Islet precursor cell (in vitro differentiated cells): ENCODE data around the gene PTPRE.

ENCODE experiments used
- DNase-seq: peaks from one replicate; pipeline ENCODE4 v3.0.0-alpha.2; 2018

Gene PTPRE

GRCh38 chr10:127906548-127907377, at the start of gene PTPRE:
Gene PTPRE (plus strand): TSS chr10:127907103. CDS start chr10:128040882, 133,779 bp downstream.
- DNase-seq, result peak; percentile 85

DNA sequence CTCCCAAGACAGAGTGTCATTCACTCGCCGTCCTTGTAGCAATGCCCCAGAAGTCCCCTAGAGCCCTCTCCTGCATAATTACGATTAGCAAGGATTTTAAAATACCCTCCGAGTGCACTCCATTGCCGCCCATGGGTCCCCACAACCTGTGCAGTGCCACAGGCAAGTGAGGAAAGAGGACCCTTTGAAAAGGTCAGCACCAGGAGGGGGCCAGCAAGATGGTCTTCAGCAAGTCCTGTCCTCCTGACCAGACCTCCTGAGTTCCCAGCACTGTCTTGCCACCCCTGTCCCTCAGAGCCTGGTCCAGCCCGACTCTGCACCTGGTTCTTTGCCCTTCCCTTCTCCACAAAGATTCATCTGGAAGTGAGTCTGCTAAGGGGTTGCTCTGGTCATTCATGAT, 46.3 kb upstream of the PTPRE start:
- DNase-seq, result no peak

DNA sequence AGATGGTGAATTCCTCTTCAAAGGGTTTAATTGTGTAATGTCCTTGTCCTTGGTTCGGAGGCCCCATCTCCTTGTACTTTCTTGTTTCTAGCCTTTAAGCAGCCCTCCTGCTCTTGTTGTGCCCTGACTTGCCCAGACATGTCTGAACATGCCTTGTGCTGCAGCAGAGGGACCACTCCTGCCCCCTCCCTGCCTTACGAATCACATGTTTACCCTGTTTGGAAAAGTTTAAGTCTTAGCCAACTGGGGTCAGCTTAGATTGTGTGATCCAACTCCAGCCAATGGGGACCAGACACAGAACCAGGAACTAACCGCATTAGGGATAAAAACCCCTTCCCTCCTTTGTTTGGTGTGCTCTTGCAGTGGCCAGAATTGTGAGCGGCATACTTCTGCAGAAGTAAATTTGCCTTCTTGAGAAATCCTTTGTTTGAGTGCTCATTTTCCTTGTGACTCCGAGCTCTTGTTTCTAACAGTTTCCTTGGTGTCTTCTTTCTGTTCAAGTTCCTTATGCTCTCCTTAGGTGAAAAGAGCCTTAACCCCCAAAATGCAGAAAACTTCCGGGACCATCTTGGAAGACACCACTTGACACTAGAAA, 43.6 kb upstream of the PTPRE start:
- peak; percentile 79 for DNase-seq

DNA sequence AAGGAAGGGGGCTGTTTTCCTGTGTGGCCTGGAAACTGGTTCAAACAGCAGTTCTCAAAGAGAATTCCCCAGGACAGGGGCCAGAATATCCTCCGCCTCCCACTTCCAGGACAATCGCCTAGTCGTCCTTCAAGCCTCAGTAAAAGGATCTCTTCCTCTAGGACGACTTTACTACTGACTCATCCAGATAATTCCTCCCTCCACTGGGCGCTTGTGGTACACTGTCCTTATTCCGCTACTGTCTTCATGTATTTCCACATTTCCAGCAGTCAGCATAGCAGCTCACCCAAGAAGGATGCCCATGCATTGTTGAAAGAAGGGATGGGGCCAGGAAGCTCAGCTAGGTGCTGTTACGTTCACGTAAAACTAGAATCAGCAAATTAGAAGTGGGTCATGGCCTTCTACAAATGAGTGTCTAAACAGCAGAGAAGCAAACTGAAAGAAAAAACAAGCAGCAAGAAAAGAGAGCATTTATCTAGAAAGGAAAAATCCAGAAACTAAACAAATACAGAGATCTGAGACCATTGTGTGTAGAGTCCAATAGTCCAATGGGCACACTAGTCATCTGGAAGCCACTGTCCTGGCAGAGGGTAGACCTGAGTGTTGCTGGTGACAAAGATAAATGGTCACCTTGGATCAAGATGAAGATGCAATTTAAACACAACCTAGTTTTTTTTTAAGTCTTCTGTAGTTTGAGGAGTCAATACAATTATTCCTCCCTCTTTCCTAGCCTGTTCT, 40.5 kb upstream of the PTPRE start:
- no peak for DNase-seq

DNA sequence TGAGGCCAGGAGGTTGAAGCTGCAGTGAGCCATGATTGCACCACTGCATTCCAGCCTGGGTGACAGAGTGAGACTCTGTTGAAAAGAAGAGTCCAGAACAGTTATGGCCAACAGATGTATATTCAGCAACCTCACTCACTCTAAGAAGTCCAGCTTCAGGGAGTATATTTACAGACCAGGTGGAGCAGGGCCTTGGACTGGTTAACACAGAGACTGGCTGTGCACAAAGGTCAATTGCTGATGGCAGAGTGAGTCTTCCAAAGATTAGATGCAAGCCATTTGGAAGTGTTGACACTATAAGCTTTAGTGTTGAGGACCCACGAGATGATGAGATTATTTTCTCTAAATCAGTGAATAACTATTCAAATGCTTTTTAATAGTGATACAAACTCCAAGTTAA, 39.1 kb upstream of the PTPRE start:
- no peak for DNase-seq

DNA sequence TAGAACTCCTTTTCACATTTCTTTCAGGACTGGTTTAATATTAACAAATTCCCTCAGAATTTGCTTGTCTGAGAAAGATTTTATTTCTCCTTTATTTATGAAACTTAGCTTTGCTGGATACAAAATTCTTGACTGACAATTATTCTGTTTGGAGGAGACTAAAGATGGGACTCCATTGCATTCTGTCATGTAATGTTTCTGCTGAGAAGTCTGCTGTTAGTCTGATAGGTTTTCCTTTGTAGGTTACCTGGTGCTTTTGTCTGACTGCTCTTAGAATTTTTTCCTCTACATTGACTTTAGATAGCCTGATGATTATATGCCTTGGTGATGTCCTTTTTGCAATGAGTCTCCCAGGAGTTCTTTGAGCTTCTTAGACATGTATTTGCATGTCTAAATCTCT, 37.6 kb upstream of the PTPRE start:
- DNase-seq, result no peak

DNA sequence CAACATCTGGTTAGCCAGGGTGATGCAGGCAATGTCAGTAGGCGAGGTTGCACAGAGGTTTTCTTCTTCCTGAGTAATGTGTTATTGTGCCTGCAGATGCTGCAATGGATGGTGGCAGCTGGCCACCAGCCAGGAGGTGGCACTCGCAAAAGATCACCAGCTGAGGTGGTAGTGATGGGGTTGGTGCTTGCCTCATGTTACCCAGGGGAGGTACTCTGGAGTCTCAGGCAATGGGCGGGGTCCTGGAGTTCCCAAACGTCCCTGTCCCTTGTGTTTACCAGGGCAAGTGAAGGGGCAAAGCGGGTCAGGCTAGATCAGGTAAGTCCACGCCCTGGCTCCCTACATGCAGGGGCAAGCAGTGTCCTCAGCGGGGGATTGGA, 35.3 kb upstream of the PTPRE start:
- peak; percentile 41 for DNase-seq

- DNase-seq, result peak; percentile 42
Measured at GRCh38 chr10:127872011-127872761, 34.7 kb upstream of the PTPRE start.

DNA sequence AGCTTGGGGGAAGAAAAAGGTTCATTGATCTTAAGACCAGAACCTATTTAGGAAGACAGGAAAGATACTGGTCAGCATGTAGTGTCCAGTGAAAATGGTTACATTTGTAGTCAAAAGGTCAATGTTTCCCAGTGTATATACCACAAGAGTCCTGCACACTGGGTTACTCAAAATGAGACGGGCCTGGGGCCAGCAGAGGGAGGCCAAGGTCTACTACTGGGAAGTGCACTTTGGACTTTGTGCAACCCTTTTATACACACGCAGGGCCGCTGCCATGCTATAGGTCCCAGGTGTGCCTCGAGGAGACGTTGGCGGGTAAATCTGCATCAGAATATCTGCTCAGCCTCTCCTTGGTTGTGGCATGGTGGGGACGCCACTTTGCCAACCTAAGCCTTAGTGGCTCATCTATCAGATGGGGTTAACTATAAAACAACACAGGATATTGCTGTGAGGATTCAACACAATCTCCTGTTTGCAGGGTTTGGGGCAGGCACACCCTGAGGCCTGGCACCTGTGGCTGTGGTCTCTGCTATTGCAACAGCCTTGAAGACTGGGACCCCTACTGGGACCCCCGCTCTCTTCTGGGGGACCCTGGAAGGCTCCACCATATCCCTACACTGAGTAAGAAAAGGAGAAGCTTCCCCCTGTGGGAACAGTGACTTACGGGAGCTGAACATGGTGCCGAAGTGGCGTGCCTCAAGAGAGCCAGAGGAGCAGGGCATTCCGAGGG, 33.9 kb upstream of the PTPRE start:
- DNase-seq, result peak; percentile 59

- DNase-seq, result peak; percentile 41
Measured at GRCh38 chr10:127873901-127874470, 32.9 kb upstream of the PTPRE start.

- peak; percentile 47 for DNase-seq
Measured at GRCh38 chr10:127874671-127875448, 32.0 kb upstream of the PTPRE start.

- DNase-seq, result peak; percentile 45
Measured at GRCh38 chr10:127875449-127875765, 31.5 kb upstream of the PTPRE start.

DNA sequence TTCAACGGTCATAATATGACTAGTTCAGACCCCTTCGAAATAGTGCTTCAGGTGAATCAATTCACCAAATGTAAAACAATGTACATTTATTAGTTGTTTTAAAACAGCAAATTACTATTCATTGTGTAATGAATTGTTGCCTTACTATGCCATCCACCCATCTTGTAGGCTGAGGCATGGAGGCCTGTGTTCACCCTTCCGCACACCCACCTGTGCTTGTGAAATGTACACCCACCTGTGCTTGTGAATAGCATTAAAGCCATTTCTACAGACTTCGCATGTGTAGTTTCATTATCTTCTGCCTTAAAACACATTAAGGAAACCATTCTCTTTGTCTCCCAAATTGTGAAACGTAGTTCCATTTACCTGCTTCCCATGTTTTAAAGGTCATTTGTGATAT, 31.0 kb upstream of the PTPRE start:
- DNase-seq, result peak; percentile 4

DNA sequence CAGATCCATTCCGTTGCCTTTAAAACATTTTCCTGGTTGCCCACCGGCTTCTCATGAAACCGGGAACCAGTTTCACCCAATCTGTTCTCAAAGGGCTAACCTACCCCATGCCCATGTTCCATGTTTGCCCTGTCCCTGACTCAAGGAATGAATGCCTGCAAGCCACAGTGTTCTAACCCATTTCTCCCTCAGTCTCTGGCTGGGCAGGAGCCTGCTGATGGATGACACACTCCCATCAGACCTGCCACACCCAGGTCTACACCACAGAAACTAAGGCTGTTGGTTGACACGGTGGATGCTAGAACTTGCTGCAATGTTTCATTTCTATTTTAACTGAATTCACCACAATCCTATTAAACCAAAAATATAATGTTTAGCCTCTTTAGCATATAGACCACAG, 29.8 kb upstream of the PTPRE start:
- peak; percentile 21 for DNase-seq

DNA sequence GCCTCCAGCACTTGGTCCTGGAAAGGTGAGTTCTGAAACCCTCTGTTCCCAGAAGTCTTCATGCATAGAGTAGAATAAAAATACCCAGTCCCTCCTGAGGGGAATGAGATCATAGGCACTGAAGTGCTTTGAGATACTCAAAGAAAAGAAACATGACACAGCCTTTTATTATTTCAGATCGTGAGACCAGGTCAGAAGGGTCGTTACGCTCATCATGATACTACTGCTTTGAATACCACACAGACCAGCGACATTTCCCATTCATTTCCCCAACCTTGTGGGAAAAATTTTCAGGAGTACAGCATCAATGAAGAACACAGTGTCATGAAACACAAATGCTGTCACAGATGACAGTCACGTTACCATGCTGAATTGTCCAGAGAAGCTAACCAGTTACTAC, 29.2 kb upstream of the PTPRE start:
- DNase-seq, result peak; percentile 5

DNA sequence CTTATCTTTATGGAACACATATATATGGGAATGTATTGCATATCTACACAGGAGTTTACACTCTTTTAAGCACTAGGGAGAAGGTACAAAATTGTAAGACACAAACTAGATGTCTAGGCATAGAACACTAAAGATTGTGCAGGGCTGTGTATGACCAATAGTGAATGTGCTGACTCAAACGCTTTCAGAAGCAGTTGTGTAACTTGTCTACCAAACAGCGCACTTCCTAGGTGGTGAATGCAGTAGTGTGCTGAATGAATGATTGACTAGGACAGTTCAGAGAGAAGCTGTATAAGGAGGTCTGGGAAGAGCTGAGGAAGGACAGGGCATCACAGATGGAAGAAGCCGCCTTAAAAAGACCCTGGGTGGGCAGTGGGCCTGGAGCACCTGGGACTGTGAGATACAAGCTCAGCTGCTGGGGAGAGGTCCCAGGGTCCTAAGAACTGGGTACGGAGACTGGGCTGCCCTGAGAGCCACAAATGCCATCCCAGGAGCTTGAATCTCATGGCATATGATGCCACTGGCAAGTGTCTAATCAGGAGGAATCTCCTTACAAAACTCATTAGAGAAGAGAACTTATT, 28.3 kb upstream of the PTPRE start:
- no peak for DNase-seq

DNA sequence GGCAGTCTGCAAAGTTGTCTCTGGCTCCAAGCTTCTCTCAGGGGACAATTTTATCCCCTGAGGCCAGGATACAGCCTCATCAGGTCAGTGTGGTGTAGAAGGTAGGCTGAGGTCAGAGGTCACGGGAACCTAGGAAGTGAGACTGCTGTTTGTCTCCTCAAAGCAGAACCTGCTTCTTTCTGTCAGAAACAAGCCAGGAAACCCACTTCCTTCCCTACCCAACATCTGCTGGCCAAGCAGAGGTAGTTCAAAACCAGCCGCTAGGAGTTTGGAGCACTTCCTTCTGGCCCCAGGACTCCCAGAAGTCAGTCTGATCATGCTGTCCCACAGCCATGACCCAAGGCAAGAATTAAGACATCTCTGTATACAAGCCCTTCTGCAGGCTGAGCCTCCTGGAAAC, 26.3 kb upstream of the PTPRE start:
- peak; percentile 57 for DNase-seq

GRCh38 chr10:127881262-127881661, 25.6 kb upstream of the PTPRE start:
- no peak for DNase-seq

GRCh38 chr10:127882391-127882790, 24.5 kb upstream of the PTPRE start:
- DNase-seq, result no peak

DNA sequence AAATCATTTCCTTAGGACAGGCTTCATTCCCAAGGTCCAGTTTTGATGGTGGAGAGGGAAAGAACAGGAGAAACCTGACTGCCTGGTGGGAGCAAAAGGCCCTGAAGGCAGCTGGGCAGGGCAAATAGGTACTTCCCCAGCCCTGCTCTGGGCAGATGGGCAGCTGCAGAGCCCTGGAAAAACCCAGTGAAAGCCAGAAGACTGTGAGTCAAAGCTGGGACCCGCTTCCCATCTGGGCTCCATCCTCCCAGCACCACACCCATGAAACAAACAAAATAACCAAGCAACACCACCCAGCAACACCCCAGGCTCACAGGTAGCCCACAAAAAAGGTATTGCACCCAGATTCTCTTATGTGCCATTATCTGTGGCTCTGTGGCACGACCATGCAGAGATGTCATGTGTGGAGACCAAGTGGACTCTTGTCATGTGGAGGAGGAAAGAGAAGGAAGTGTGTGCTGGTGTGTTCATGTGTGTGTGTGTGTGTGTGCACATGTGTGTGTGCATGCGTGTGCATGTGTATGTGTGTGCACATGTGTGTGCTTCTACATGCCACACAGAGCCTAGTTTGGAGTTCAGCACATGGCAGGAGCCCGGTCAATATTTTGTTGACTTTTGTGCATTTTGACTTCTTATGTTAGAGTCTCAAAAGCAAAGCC, 24.0 kb upstream of the PTPRE start:
- no peak for DNase-seq
